ENCODE data around the gene BATF. TPM values are rescaled to one million over a fixed set of nuclear protein-coding genes. Genes with fewer than 3 reads are reported as not detected.

Gene BATF
- total RNA-seq, 2 experiments from 2014 or later = 46.4 to 47.0 TPM

GRCh38 chr14:75559451-75560222 lies 37.4 kb downstream of the BATF start:
- no peak for TF ChIP-seq CTCF (IDR thresholded peaks at IDR 0.05)
- ATAC-seq (peak; percentile 70), DNase-seq (peak; percentile 87)
- no peak overlapping the region for H3K4me3 Mint-ChIP-seq
- H3K4me1 Mint-ChIP-seq (ENCODE audit: low read depth) = peaks cover 59% of the 10 kb centered on the region
- ChIA-PET POLR2A (interaction anchor here (1.0 to 5.2 kb wide), 7 partner anchors 11 to 63 kb away, joined by 4 to 27 read pairs (median 5); partner anchors contain the start of gene BATF), CTCF (interaction anchor here (0.9 to 6.1 kb wide), 11 partner anchors 10 to 311 kb away, joined by 3 to 87 read pairs (median 13); partner anchors contain the start of genes BATF, ERG28, FLVCR2 and TTLL5)
- H3K27ac Mint-ChIP-seq = peak overlapping the region; percentile 91
- intact Hi-C loops (cut with micrococcal nuclease) = loop anchor here (5.0 to 10.0 kb wide), 2 partner anchors 67 to 255 kb away; no protein-coding TSS in a partner anchor
- H3K36me3 Mint-ChIP-seq (ENCODE audit: low read depth) = no peaks in the 10 kb centered on the region
- H3K9me3 Mint-ChIP-seq = no peaks in the 10 kb centered on the region
- H3K27me3 Mint-ChIP-seq = no peaks in the 10 kb centered on the region

GRCh38 chr14:75561013-75561432 lies 38.8 kb downstream of the BATF start:
- H3K27ac Mint-ChIP-seq = peak overlapping the region; percentile 32
- DNase-seq = peak; percentile 49

GRCh38 chr14:75562089-75562488 lies 39.8 kb downstream of the BATF start:
- peak overlapping the region; percentile 71 for H3K27ac Mint-ChIP-seq
- CTCF ChIA-PET = interaction anchor here (1.0 to 6.1 kb wide), 24 partner anchors 7 to 263 kb away, joined by 3 to 87 read pairs (median 10); partner anchors contain the start of genes BATF, ERG28, FLVCR2 and TTLL5
- no peaks in the 10 kb centered on the region for H3K9me3 Mint-ChIP-seq
- H3K36me3 Mint-ChIP-seq (ENCODE audit: low read depth) = no peaks in the 10 kb centered on the region
- H3K27me3 Mint-ChIP-seq = no peaks in the 10 kb centered on the region
- POLR2A ChIA-PET = interaction anchor here (1.0 to 5.2 kb wide), 9 partner anchors 9 to 446 kb away, joined by 3 to 27 read pairs (median 8); partner anchors contain the start of gene BATF
- peak; percentile 90 for DNase-seq
- TF ChIP-seq CTCF (IDR thresholded peaks at IDR 0.05) = no peak
- intact Hi-C loops (cut with micrococcal nuclease) = loop anchor here (5.0 to 10.0 kb wide), 2 partner anchors 70 to 257 kb away; no protein-coding TSS in a partner anchor
- H3K4me3 Mint-ChIP-seq = peak overlapping the region; percentile 26
- H3K4me1 Mint-ChIP-seq (ENCODE audit: low read depth) = peaks cover 74% of the 10 kb centered on the region
- ATAC-seq = peak; percentile 76

More at GRCh38 chr14:75561013-75561432, 38.8 kb downstream of the BATF start:
- ChIA-PET CTCF (interaction anchor here (0.7 to 6.1 kb wide), 38 partner anchors 8 to 313 kb away, joined by 3 to 87 read pairs (median 5); partner anchors contain the start of genes BATF, ERG28, FLVCR2 and TTLL5), POLR2A (interaction anchor here (1.0 to 5.2 kb wide), 9 partner anchors 10 to 67 kb away, joined by 3 to 27 read pairs (median 8); partner anchors contain the start of gene BATF)
- TF ChIP-seq CTCF (IDR thresholded peaks at IDR 0.05) = peak; percentile 78
- Mint-ChIP-seq H3K4me1 (ENCODE audit: low read depth) (peaks cover 67% of the 10 kb centered on the region), H3K27me3 (no peaks in the 10 kb centered on the region), H3K36me3 (ENCODE audit: low read depth) (no peaks in the 10 kb centered on the region), H3K9me3 (no peaks in the 10 kb centered on the region), H3K4me3 (peak overlapping the region; percentile 20)
- no peak for ATAC-seq
- intact Hi-C loops (cut with micrococcal nuclease) = loop anchor here (1.0 to 10.0 kb wide), 3 partner anchors 39 to 256 kb away; partner anchors contain the start of gene BATF

- POLR2A ChIA-PET = interaction anchor here (1.3 to 5.2 kb wide), 4 partner anchors 19 to 447 kb away, joined by 4 to 27 read pairs (median 18); no protein-coding TSS in a partner anchor
- H3K4me3 Mint-ChIP-seq = peak overlapping the region; percentile 26
- peak; percentile 29 for ATAC-seq
Observed at GRCh38 chr14:75562489-75562888, 40.2 kb downstream of the BATF start.

More at GRCh38 chr14:75562489-75562888, 40.2 kb downstream of the BATF start:
- no peaks in the 10 kb centered on the region for H3K27me3 Mint-ChIP-seq
- H3K4me1 Mint-ChIP-seq (ENCODE audit: low read depth) = peaks cover 77% of the 10 kb centered on the region
- no peaks in the 10 kb centered on the region for H3K36me3 Mint-ChIP-seq (ENCODE audit: low read depth)
- intact Hi-C loops (cut with micrococcal nuclease) = loop anchor here (5.0 to 10.0 kb wide), 2 partner anchors 70 to 258 kb away; no protein-coding TSS in a partner anchor
- H3K9me3 Mint-ChIP-seq = no peaks in the 10 kb centered on the region
- peak overlapping the region; percentile 71 for H3K27ac Mint-ChIP-seq
- CTCF ChIA-PET = interaction anchor here (1.3 to 6.1 kb wide), 14 partner anchors 10 to 261 kb away, joined by 3 to 87 read pairs (median 10); partner anchors contain the start of genes BATF, ERG28, FLVCR2 and TTLL5
- no peak for DNase-seq
- no peak for TF ChIP-seq CTCF (IDR thresholded peaks at IDR 0.05)

Data from activated CD8-positive, alpha-beta T cell treated with anti-CD3 and anti-CD28 coated beads for 36 hours (primary cell).